K562 (cell line): ENCODE results near the gene IGLON5. TPM values are rescaled to one million over a fixed set of nuclear protein-coding genes. Genes with fewer than 3 reads are reported as not detected.

Experiments used
- ATAC-seq: fragments of 200-7000 bp; cut with Tn5 transposase; 3 replicates; pipeline ENCODE4 v1.9.1; 2020; ENCODE audit warnings: moderate library complexity
- BruUV-seq: library from RNA; stranded (reverse); fragments of 400-500 nt; replicated peaks from 2 replicates; lab custom pipeline; 2021; lab: Mats Ljungman, UMichigan
- CTCF ChIA-PET: fragments of 300-600 bp; formaldehyde crosslinking; extraction: SDS; loops from one replicate; lab custom pipeline; 2021; ENCODE audit warnings: low intra/inter-chr PET ratio; lab: Yijun Ruan, JAX
- POLR2A ChIA-PET: fragments of 300-600, 350-650 bp; sonication (Branson Sonifier 250); formaldehyde crosslinking; extraction: SDS; loops from one replicate; lab custom pipeline; 2021; ENCODE audit warnings: antibody characterized with exemption, inconsistent platforms; lab: Yijun Ruan, JAX
- DNase-seq, 4 experiments: peaks; one replicate each; pipeline versions ENCODE4 v3.0.0 to v3.0.0-alpha.2; 2011 to 2018; ENCODE audit warnings: low spot score in 3 of 4, mixed read lengths in 3 of 4; ENCODE audit errors: extremely low read depth in 1 of 4
- FAIRE-seq: peaks from 2 replicates; lab custom pipeline; 2011; peaks lifted over from hg19 to GRCh38; lab: Jason Lieb, UNC
- H2AFZ ChIP-seq: 2 replicates; pipeline ENCODE4 v1.6.0; 2011; ENCODE audit warnings: low read depth, low read length, control low read depth, inconsistent platforms
- H3K27ac ChIP-seq: fragments of 200-600 bp; 3 replicates; pipeline ENCODE4 v1.8.0; 2011; ENCODE audit warnings: low read depth, mild to moderate bottlenecking, control low read depth, inconsistent platforms, low read length, moderate library complexity, mixed read lengths; ENCODE audit errors: extremely low read depth
- H3K27me3 ChIP-seq, 2 experiments: fragments of 300-600 bp in 1 of 2; 2 replicates in 1 of 2; 3 replicates in 1 of 2; pipeline versions ENCODE4 v1.6.0 to v1.8.0; 2011; ENCODE audit warnings: inconsistent platforms in 2 of 2, low read length in 2 of 2, mild to moderate bottlenecking in 1 of 2, mixed read lengths in 1 of 2, moderate library complexity in 1 of 2; ENCODE audit not compliant: control insufficient read depth in 2 of 2, insufficient read depth in 2 of 2
- H3K36me3 ChIP-seq: fragments of 300-600 bp; 3 replicates; pipeline ENCODE4 v1.8.0; 2011; ENCODE audit warnings: mild to moderate bottlenecking, low read length, inconsistent platforms; ENCODE audit not compliant: control insufficient read depth, insufficient read depth
- H3K4me1 ChIP-seq, 2 experiments: fragments of 200-600 bp in 1 of 2; replicated peaks in 1 of 2; 2 replicates in 1 of 2; 3 replicates in 1 of 2; pipeline versions ENCODE4 v1.5.1 to v1.8.0; 2011; ENCODE audit warnings: inconsistent platforms in 2 of 2, low read length in 2 of 2, mild to moderate bottlenecking in 1 of 2, mixed read lengths in 1 of 2, moderate library complexity in 1 of 2; ENCODE audit not compliant: control insufficient read depth in 2 of 2, insufficient read depth in 2 of 2
- H3K4me2 ChIP-seq: 2 replicates; pipeline ENCODE4 v1.6.1; 2011; ENCODE audit warnings: low read length, control low read depth, inconsistent platforms, mixed read lengths; ENCODE audit not compliant: insufficient read depth
- H3K4me3 ChIP-seq: fragments of 200-600 bp; sonication (generic), shearing (Covaris generic); 2 replicates; pipeline ENCODE4 v1.5.1; 2016; ENCODE audit warnings: control low read depth, inconsistent platforms
- H3K79me2 ChIP-seq: fragments of 200-600 bp; 3 replicates; pipeline ENCODE4 v1.8.0; 2011; ENCODE audit warnings: low read length, inconsistent platforms; ENCODE audit not compliant: control insufficient read depth, insufficient read depth
- H3K9ac ChIP-seq, 2 experiments: 2 replicates each; pipeline versions ENCODE4 v1.6.0 to v1.6.1; 2011; ENCODE audit warnings: low read depth in 2 of 2, low read length in 2 of 2, control low read depth in 1 of 2, inconsistent platforms in 1 of 2, mild to moderate bottlenecking in 1 of 2, mixed read lengths in 1 of 2; ENCODE audit not compliant: insufficient read depth in 1 of 2
- H3K9me1 ChIP-seq: one replicate; pipeline ENCODE4 v1.6.0; 2011; ENCODE audit warnings: inconsistent platforms, mild to moderate bottlenecking, low read length, moderate library complexity; ENCODE audit not compliant: control insufficient read depth, insufficient read depth
- H3K9me3 ChIP-seq: replicated peaks from 2 replicates; pipeline ENCODE4 v1.5.1; 2011; ENCODE audit warnings: low read depth, low read length, inconsistent platforms; ENCODE audit not compliant: control insufficient read depth, insufficient read depth
- H4K20me1 ChIP-seq: replicated peaks from 2 replicates; pipeline ENCODE4 v1.6.1; 2011; ENCODE audit warnings: low read length, inconsistent platforms, mixed read lengths; ENCODE audit not compliant: control insufficient read depth, insufficient read depth
- CGGBP1 ChIP-seq: fragments of 250-450 bp; sonication (Bioruptor Pico); IDR thresholded peaks from 2 replicates; pipeline ENCODE4 v1.9.0; 2021; ENCODE audit warnings: mild to moderate bottlenecking
- HOMEZ ChIP-seq: fragments of 250-450 bp; sonication (Bioruptor Pico); IDR thresholded peaks from 2 replicates; pipeline ENCODE4 v1.4.0; 2020; ENCODE audit warnings: mild to moderate bottlenecking, moderate library complexity
- KLF16 ChIP-seq: IDR thresholded peaks from 2 replicates; pipeline ENCODE4 v1.6.1; 2016; ENCODE audit warnings: antibody characterized with exemption
- RBBP5 ChIP-seq: fragments of 200-600 bp; sonication (generic); IDR thresholded peaks from 2 replicates; pipeline ENCODE4 v1.6.1; 2012; ENCODE audit warnings: borderline replicate concordance, mild to moderate bottlenecking, low read length, control low read depth, inconsistent platforms; ENCODE audit not compliant: insufficient read depth, poor library complexity, severe bottlenecking
- SRSF1 ChIP-seq: fragments of 200-400 bp; formaldehyde crosslinking; IDR thresholded peaks from 2 replicates; pipeline ENCODE4 v1.6.1; 2017; ENCODE audit warnings: mild to moderate bottlenecking, low read depth, low read length, moderate library complexity
- THRA ChIP-seq: fragments of 450-650 bp; IDR thresholded peaks from 2 replicates; pipeline ENCODE4 v1.6.1; 2017; ENCODE audit warnings: mild to moderate bottlenecking, moderate library complexity
- USF2 ChIP-seq: sonication (generic); formaldehyde crosslinking; IDR thresholded peaks from 2 replicates; pipeline ENCODE4 v1.5.0; 2020; ENCODE audit warnings: missing genetic modification reagents
- ZHX1 ChIP-seq: fragments of 150-350 bp; conservative IDR thresholded peaks from 2 replicates; pipeline ENCODE4 v1.6.1; 2014; ENCODE audit warnings: low read length
- ZNF124 ChIP-seq: sonication (generic); formaldehyde crosslinking; IDR thresholded peaks from 2 replicates; pipeline ENCODE4 v1.8.1; 2022; ENCODE audit warnings: missing genetic modification reagents
- ZNF395 ChIP-seq: fragments of 200-800 bp; sonication (Bioruptor generic); IDR thresholded peaks from 2 replicates; pipeline ENCODE4 v1.6.1; 2017; ENCODE audit warnings: missing genetic modification characterization, missing compliant biosample characterization
- ZNF644 ChIP-seq: fragments of 200-800 bp; sonication (Bioruptor generic); IDR thresholded peaks from 2 replicates; pipeline ENCODE4 v1.6.1; 2016; ENCODE audit warnings: low read depth, missing genetic modification characterization, missing compliant biosample characterization
- ZNF778 ChIP-seq: fragments of 450-650 bp; formaldehyde crosslinking; IDR thresholded peaks from 2 replicates; pipeline ENCODE4 v1.4.0; 2020; ENCODE audit warnings: mild to moderate bottlenecking, moderate library complexity
- WGBS: fragments of 100-300 bp; shearing (Covaris generic); methylation state at CpG from one replicate; pipeline ENCODE4 v1.1.6; 2016; ENCODE audit warnings: low coverage, mixed read lengths; ENCODE audit not compliant: insufficient coverage; ENCODE audit errors: missing lambda C conversion rate; 5-methylcytosine and 5-hydroxymethylcytosine counted together
- in situ Hi-C: fragments of 300-500 bp; cut with MboI; formaldehyde crosslinking; loops from 4 replicates; pipeline ENCODE4 v1.15.0; 2018; ENCODE audit warnings: inconsistent platforms, mixed read lengths
- intact Hi-C: fragments of 100-400 bp; cut with micrococcal nuclease; formaldehyde crosslinking; loops from 2 replicates; pipeline ENCODE4 v1.14.2; 2022
- polyA plus RNA-seq, 8 experiments: library from polyadenylated mRNA; depleted of rRNA in 4 of 8; stranded (reverse) in 5 of 8; unstranded in 3 of 8; fragments of >200 nt; fragmentation: Nextera tagmentation in 2 of 8; fragmentation: Illumina TruSeq in 1 of 8; extraction: Ambion mirVana in 2 of 8; extraction: Trizol in 1 of 8; gene quantifications; 2 replicates each; pipeline versions ENCODE4 v1.2.1 to v1.2.3, GENCODE V29; 2011 to 2014; ENCODE audit warnings: inconsistent platforms in 1 of 8, missing spikeins in 1 of 8
- total RNA-seq, 7 experiments: library from RNA; depleted of rRNA in 6 of 7; stranded (reverse); fragments of >200 nt in 6 of 7; fragmentation: Illumina TruSeq in 2 of 7; extraction: Trizol in 2 of 7; gene quantifications; 2 replicates each; pipeline versions ENCODE4 v1.2.1 to v1.2.3, GENCODE V29; 2011 to 2021; ENCODE audit warnings: low replicate concordance in 1 of 7

The IGLON5 gene
- total and polyA plus RNA-seq, 9 of the 15 experiments (the other 6 are each of a cell fraction or from before 2014, with no cell fraction given): 0.03 to 0.22 (median 0.14) TPM; not detected in 2

- no peak for TF ChIP-seq ZNF395
- TF ChIP-seq CGGBP1 (CRISPR knock-in tag): no peak
These were observed 46.5 kb downstream of the IGLON5 start (continued) for GRCh38 chr19:51357952-51358351.

GRCh38 chr19:51359294-51359693, 47.9 kb downstream of the IGLON5 start:
- Histone ChIP-seq H3K9me3 (no peaks in the 10 kb centered on the region), H3K9ac (peak overlapping the region in 1 of 2 experiments; percentile 0; a peak in 1 of 4 replicates), H3K36me3 (peaks cover 6% of the 10 kb centered on the region; the same call in 2 of the 3 replicates), H3K79me2 (peaks cover 32% of the 10 kb centered on the region), H4K20me1 (0 out of 2 replicates have a peak, but pooled peaks cover 2% of the 10 kb centered on the region), H3K27me3 (no peaks in the 10 kb centered on the region), H3K27ac (no peak overlapping the region), H3K4me3 (no peak overlapping the region), H3K4me1 (peaks cover 18 to 22% of the 10 kb centered on the region in 2 experiments; a peak in 4 of 5 replicates), H3K9me1 (no peaks in the 10 kb centered on the region), H2AFZ (no peak overlapping the region), H3K4me2 (no peak overlapping the region)
- DNase-seq (no peak), ATAC-seq (no peak), FAIRE-seq (no peak)
- in situ Hi-C loops (no loop called here), intact Hi-C loops (no loop called here)
- CTCF ChIA-PET: no interaction called here
- POLR2A ChIA-PET: interaction anchor here (0.7 to 1.4 kb wide), 6 partner anchors 9 to 49 kb away, joined by 3 to 5 read pairs (median 3); partner anchors contain the start of genes C19orf84, LIM2 and VSIG10L
- WGBS: 92% methylated on average over 4 of the region's 4 CpGs
- BruUV-seq: no TSS peak
- no peak for TF ChIP-seq RBBP5
- TF ChIP-seq HOMEZ (CRISPR knock-in tag): no peak
- no peak for TF ChIP-seq SRSF1
- no peak for TF ChIP-seq THRA
- no peak for TF ChIP-seq ZNF778 (CRISPR knock-in tag)
- TF ChIP-seq ZNF644: no peak
- TF ChIP-seq ZNF124 (CRISPR knock-in tag): no peak
- TF ChIP-seq USF2: no peak
- no peak for TF ChIP-seq KLF16
- TF ChIP-seq ZHX1: no peak
